CD4-positive, alpha-beta T cell treated with Interleukin-12 subunit alpha and Interleukin-12 subunit beta, for 1 hour (primary cell): ENCODE results near the gene ATRN.
"Not testable (repeated sequence)": the region's sequence is repeated elsewhere in the genome, so short reads cannot be mapped to it uniquely, and the experiment has no call there.

ENCODE experiments used
- DNase-seq: peaks from one replicate; pipeline ENCODE4 v3.0.0-alpha.2; 2020

ATRN gene

GRCh38 chr20:3470627-3471396 is at the start of gene ATRN:
Gene ATRN (plus strand): TSS chr20:3471018. CDS start chr20:3471108, 90 bp downstream.
- peak; percentile 89 for DNase-seq

- no peak for DNase-seq
Observed at GRCh38 chr20:3421985-3422384, 48.8 kb upstream of the ATRN start.

- no peak for DNase-seq
Observed at GRCh38 chr20:3423126-3423525, 47.7 kb upstream of the ATRN start.

GRCh38 chr20:3426766-3427165 is 44.1 kb upstream of the ATRN start:
- DNase-seq = not testable (repeated sequence)

- DNase-seq = no peak
Observed at GRCh38 chr20:3430376-3431069, 40.3 kb upstream of the ATRN start.

- DNase-seq = no peak
Observed at GRCh38 chr20:3431109-3431508, 39.7 kb upstream of the ATRN start.

GRCh38 chr20:3432844-3433243 is 38.0 kb upstream of the ATRN start:
- DNase-seq = no peak

- no peak for DNase-seq
Observed at GRCh38 chr20:3433744-3434143, 37.1 kb upstream of the ATRN start.

GRCh38 chr20:3434232-3434631 is 36.6 kb upstream of the ATRN start:
- DNase-seq = no peak

GRCh38 chr20:3436864-3437574 is 33.8 kb upstream of the ATRN start:
- no peak for DNase-seq

- no peak for DNase-seq
Observed at GRCh38 chr20:3446779-3447178, 24.0 kb upstream of the ATRN start.

GRCh38 chr20:3447321-3447720 is 23.5 kb upstream of the ATRN start:
- DNase-seq = no peak

- DNase-seq = no peak
Observed at GRCh38 chr20:3449319-3449718, 21.5 kb upstream of the ATRN start.

- DNase-seq = no peak
Observed at GRCh38 chr20:3452136-3452535, 18.7 kb upstream of the ATRN start.

GRCh38 chr20:3452690-3453089 is 18.1 kb upstream of the ATRN start:
- DNase-seq = no peak

GRCh38 chr20:3454831-3455230 is 16.0 kb upstream of the ATRN start:
- DNase-seq = no peak

GRCh38 chr20:3456648-3457047 is 14.2 kb upstream of the ATRN start:
- DNase-seq = no peak

GRCh38 chr20:3459881-3460307 is 10.9 kb upstream of the ATRN start:
- no peak for DNase-seq

GRCh38 chr20:3461211-3461771 is 9.5 kb upstream of the ATRN start:
- no peak for DNase-seq

- no peak for DNase-seq
Observed at GRCh38 chr20:3461911-3462677, 8.7 kb upstream of the ATRN start.

GRCh38 chr20:3464166-3464565 is 6.7 kb upstream of the ATRN start:
- DNase-seq = no peak

- DNase-seq = no peak
Observed at GRCh38 chr20:3465301-3465700, 5.5 kb upstream of the ATRN start.

- DNase-seq = no peak
Observed at GRCh38 chr20:3470208-3470626, 601 bp upstream of the ATRN start.
